Fibroblast of lung (primary cell): Measurements from ENCODE around the gene HPCAL1. TPM values are rescaled to one million over a fixed set of nuclear protein-coding genes. Genes with fewer than 3 reads are reported as not detected.
A peak's percentile ranks its signal among the peaks of the same experiment; 100 is the strongest.

Experiments used
- DNase-seq, 2 donors: peaks; one replicate each; pipeline versions ENCODE4 v3.0.0 to v3.0.0-alpha.2; 2010; ENCODE audit warnings: low read depth in 2 of 2
- H2AFZ ChIP-seq: 2 replicates; pipeline ENCODE4 v1.5.1; 2012; ENCODE audit warnings: low read length, control low read depth, inconsistent platforms
- H3K27ac ChIP-seq: 2 replicates; pipeline ENCODE4 v1.5.1; 2011; ENCODE audit warnings: low read length, control low read depth; ENCODE audit not compliant: insufficient read depth
- H3K27me3 ChIP-seq: 2 replicates; pipeline ENCODE4 v1.5.1; 2011; ENCODE audit warnings: mild to moderate bottlenecking, low read length; ENCODE audit not compliant: control insufficient read depth, insufficient read depth
- H3K36me3 ChIP-seq: 2 replicates; pipeline ENCODE4 v1.5.1; 2011; ENCODE audit warnings: low read length; ENCODE audit not compliant: control insufficient read depth, insufficient read depth
- H3K4me1 ChIP-seq: 2 replicates; pipeline ENCODE4 v1.5.1; 2011; ENCODE audit warnings: low read length; ENCODE audit not compliant: control insufficient read depth, insufficient read depth; ENCODE audit errors: extremely low read depth
- H3K4me2 ChIP-seq: 2 replicates; pipeline ENCODE4 v1.5.1; 2011; ENCODE audit warnings: low read length, control low read depth; ENCODE audit not compliant: insufficient read depth; ENCODE audit errors: extremely low read depth
- H3K4me3 ChIP-seq, 4 experiments: fragments of 200-600 bp in 1 of 4; sonication (generic) in 1 of 4; replicated peaks in 1 of 4; 2 replicates each; pipeline ENCODE4 v1.5.1; 2011 to 2016; ENCODE audit warnings: low read length in 4 of 4, low read depth in 3 of 4, mild to moderate bottlenecking in 3 of 4, control low read depth in 2 of 4, inconsistent platforms in 1 of 4, mixed read lengths in 1 of 4; ENCODE audit not compliant: insufficient read depth in 1 of 4; ENCODE audit errors: control extremely low read depth in 1 of 4
- H3K79me2 ChIP-seq: 2 replicates; pipeline ENCODE4 v1.5.1; 2012; ENCODE audit warnings: mild to moderate bottlenecking, low read length, inconsistent platforms; ENCODE audit not compliant: control insufficient read depth, insufficient read depth
- H3K9ac ChIP-seq: 2 replicates; pipeline ENCODE4 v1.5.1; 2011; ENCODE audit warnings: mild to moderate bottlenecking, low read length, control low read depth; ENCODE audit not compliant: insufficient read depth
- H3K9me3 ChIP-seq: 2 replicates; pipeline ENCODE4 v1.5.1; 2012; ENCODE audit warnings: low read depth, low read length; ENCODE audit not compliant: control insufficient read depth, insufficient read depth
- H4K20me1 ChIP-seq: 2 replicates; pipeline ENCODE4 v1.5.1; 2011; ENCODE audit warnings: low read length; ENCODE audit not compliant: control insufficient read depth, insufficient read depth; ENCODE audit errors: extremely low read depth
- CTCF ChIP-seq, 2 donors: IDR thresholded peaks in 1 of 2; conservative IDR thresholded peaks in 1 of 2; 1 replicate in 1 of 2; 2 replicates in 1 of 2; pipeline ENCODE4 v1.5.1; 2011 to 2012; ENCODE audit warnings: low read length in 2 of 2, control low read depth in 1 of 2, inconsistent platforms in 1 of 2, low read depth in 1 of 2, mild to moderate bottlenecking in 1 of 2
- EZH2 ChIP-seq: IDR thresholded peaks from 2 replicates; pipeline ENCODE4 v1.5.1; 2012; ENCODE audit warnings: low read length, control low read depth, mild to moderate bottlenecking; ENCODE audit errors: missing control alignments
- polyA plus RNA-seq, 2 donors: library from polyadenylated mRNA; depleted of rRNA in 1 of 2; stranded (reverse) in 1 of 2; unstranded in 1 of 2; fragments of >200 nt; gene quantifications; 2 replicates each; pipeline ENCODE4 v1.2.1, GENCODE V29; 2011 to 2012; ENCODE audit warnings: missing spikeins in 1 of 2
- total RNA-seq: library from RNA; depleted of rRNA; stranded (reverse); fragments of >200 nt; gene quantifications from 2 replicates; pipeline ENCODE4 v1.2.1, GENCODE V29; 2014

Gene HPCAL1
- total and polyA plus RNA-seq, 2 donors (not counting 1 experiment from before 2014, with no cell fraction given): 11.4 to 34.5 TPM

GRCh38 chr2:10444463-10444862 is 141.8 kb downstream of the HPCAL1 start:
- no peak overlapping the region for H3K27ac ChIP-seq
- H3K4me2 ChIP-seq: no peak overlapping the region

GRCh38 chr2:10446631-10447030 is 143.9 kb downstream of the HPCAL1 start:
- DNase-seq: no peak
- peak overlapping the region; percentile 66 to 89 (median 74) for H3K4me3 ChIP-seq
- H3K79me2 ChIP-seq: peaks cover 33% of the 10 kb centered on the region
- H2AFZ ChIP-seq: no peak overlapping the region
- no peaks in the 10 kb centered on the region for H3K27me3 ChIP-seq
- H3K36me3 ChIP-seq: peaks cover 15% of the 10 kb centered on the region
- H4K20me1 ChIP-seq: peaks cover 2% of the 10 kb centered on the region
- no peak overlapping the region for H3K27ac ChIP-seq
- TF ChIP-seq CTCF (conservative IDR thresholded peaks at IDR 0.05 in 1 of 2, IDR thresholded peaks at IDR 0.05 in 1 of 2; ENCODE audit: low read depth in 1 of 2, low read length in 2 of 2): no peak
- H3K9me3 ChIP-seq: no peaks in the 10 kb centered on the region
- peak overlapping the region; percentile 96 for H3K4me2 ChIP-seq
- H3K9ac ChIP-seq: no peak overlapping the region
- no peaks in the 10 kb centered on the region for H3K4me1 ChIP-seq

More at GRCh38 chr2:10444463-10444862, 141.8 kb downstream of the HPCAL1 start:
- H2AFZ ChIP-seq: no peak overlapping the region
- no peaks in the 10 kb centered on the region for H3K9me3 ChIP-seq
- peak in 1 of 2 donors; percentile 51 for DNase-seq
- peaks cover 33% of the 10 kb centered on the region for H3K79me2 ChIP-seq
- peaks cover 2% of the 10 kb centered on the region for H4K20me1 ChIP-seq
- no peak overlapping the region for H3K9ac ChIP-seq
- no peaks in the 10 kb centered on the region for H3K27me3 ChIP-seq
- TF ChIP-seq CTCF (conservative IDR thresholded peaks at IDR 0.05 in 1 of 2, IDR thresholded peaks at IDR 0.05 in 1 of 2; ENCODE audit: low read depth in 1 of 2, low read length in 2 of 2) (no peak), EZH2 (no peak)
- no peaks in the 10 kb centered on the region for H3K4me1 ChIP-seq
- no peak overlapping the region for H3K4me3 ChIP-seq
- H3K36me3 ChIP-seq: peaks cover 26% of the 10 kb centered on the region

- H3K4me2 ChIP-seq: peak overlapping the region; percentile 96
- peak; percentile 41 to 51 for DNase-seq
- H3K4me1 ChIP-seq: peaks cover 4% of the 10 kb centered on the region
- H3K36me3 ChIP-seq: peaks cover 10% of the 10 kb centered on the region
- TF ChIP-seq EZH2: no peak
- no peak for TF ChIP-seq CTCF (conservative IDR thresholded peaks at IDR 0.05 in 1 of 2, IDR thresholded peaks at IDR 0.05 in 1 of 2; ENCODE audit: low read depth in 1 of 2, low read length in 2 of 2)
- H3K27ac ChIP-seq: peak overlapping the region; percentile 73
- H3K9ac ChIP-seq: peak overlapping the region; percentile 96
- no peaks in the 10 kb centered on the region for H3K9me3 ChIP-seq
- H3K79me2 ChIP-seq: peaks cover 33% of the 10 kb centered on the region
- H2AFZ ChIP-seq: no peak overlapping the region
- no peaks in the 10 kb centered on the region for H3K27me3 ChIP-seq
- peak overlapping the region; percentile 66 to 89 (median 74) for H3K4me3 ChIP-seq
- peaks cover 2% of the 10 kb centered on the region for H4K20me1 ChIP-seq
Measured at GRCh38 chr2:10447300-10447894, 144.7 kb downstream of the HPCAL1 start.
